GM23248 (cell line): Measurements from ENCODE around the gene ADPRHL1. TPM values are rescaled to one million over a fixed set of nuclear protein-coding genes. Genes with fewer than 3 reads are reported as not detected.
A peak's percentile ranks its signal among the peaks of the same experiment; 100 is the strongest.

Source experiments
- DNase-seq: peaks from one replicate; pipeline ENCODE4 v3.0.0-alpha.2; 2015
- H2AFZ ChIP-seq: fragments of 200-600 bp; sonication (generic); 2 replicates; pipeline ENCODE4 v1.6.1; 2016; ENCODE audit warnings: antibody characterized with exemption
- H3F3A ChIP-seq: fragments of 200-600 bp; sonication (generic); 2 replicates; pipeline ENCODE4 v1.6.1; 2016; ENCODE audit warnings: mild to moderate bottlenecking, antibody characterized with exemption, mixed run types; ENCODE audit not compliant: insufficient read depth
- H3K27ac ChIP-seq: fragments of 200-600 bp; sonication (generic); 2 replicates; pipeline ENCODE4 v1.5.1; 2016; ENCODE audit warnings: mild to moderate bottlenecking
- H3K27me3 ChIP-seq: fragments of 200-600 bp; sonication (generic); replicated peaks from 2 replicates; pipeline ENCODE4 v1.6.1; 2016; ENCODE audit warnings: mild to moderate bottlenecking; ENCODE audit not compliant: insufficient read depth
- H3K36me3 ChIP-seq: fragments of 200-600 bp; sonication (generic); 2 replicates; pipeline ENCODE4 v1.6.1; 2016; ENCODE audit warnings: low read depth, mild to moderate bottlenecking
- H3K4me1 ChIP-seq: fragments of 200-600 bp; sonication (generic); 2 replicates; pipeline ENCODE4 v1.6.1; 2016; ENCODE audit warnings: mild to moderate bottlenecking; ENCODE audit not compliant: insufficient read depth
- H3K4me2 ChIP-seq: fragments of 200-600 bp; sonication (generic); one replicate; pipeline ENCODE4 v1.6.1; 2016; ENCODE audit warnings: mild to moderate bottlenecking; ENCODE audit not compliant: unreplicated experiment
- H3K4me3 ChIP-seq: fragments of 200-600 bp; sonication (generic); 2 replicates; pipeline ENCODE4 v1.5.1; 2016; ENCODE audit warnings: mild to moderate bottlenecking
- H3K79me2 ChIP-seq: fragments of 200-600 bp; sonication (generic); 2 replicates; pipeline ENCODE4 v1.6.1; 2016; ENCODE audit warnings: mild to moderate bottlenecking; ENCODE audit not compliant: insufficient read depth
- H3K9ac ChIP-seq: fragments of 200-600 bp; sonication (generic); 2 replicates; pipeline ENCODE4 v1.6.1; 2016; ENCODE audit warnings: mild to moderate bottlenecking
- H3K9me2 ChIP-seq: fragments of 200-600 bp; sonication (generic); 2 replicates; pipeline ENCODE4 v1.6.1; 2016; ENCODE audit warnings: mixed run types, mild to moderate bottlenecking, moderate library complexity; ENCODE audit not compliant: insufficient read depth
- H3K9me3 ChIP-seq: fragments of 200-600 bp; sonication (generic); one replicate; pipeline ENCODE4 v1.6.1; 2017; ENCODE audit warnings: low read depth
- H4K20me1 ChIP-seq: fragments of 200-600 bp; sonication (generic); 2 replicates; pipeline ENCODE4 v1.6.0; 2016; ENCODE audit not compliant: insufficient read depth
- EZH2 ChIP-seq: fragments of 200-600 bp; sonication (generic); IDR thresholded peaks from 2 replicates; pipeline ENCODE4 v1.6.1; 2018; ENCODE audit warnings: antibody characterized with exemption, mild to moderate bottlenecking; ENCODE audit not compliant: insufficient read depth, poor library complexity, severe bottlenecking
- EZH2phosphoT487 ChIP-seq: fragments of 200-600 bp; sonication (generic); IDR thresholded peaks from 2 replicates; pipeline ENCODE4 v1.6.1; 2018; ENCODE audit warnings: antibody characterized with exemption, moderate library complexity, mild to moderate bottlenecking, low read depth; ENCODE audit not compliant: insufficient read depth
- WGBS, 2 experiments: methylation state at CpG; one replicate each; pipeline ENCODE4 v1.1.6; 2015 to 2017; ENCODE audit warnings: low lambda C conversion rate in 2 of 2, low coverage in 1 of 2; ENCODE audit errors: missing lambda C conversion rate in 2 of 2; 5-methylcytosine and 5-hydroxymethylcytosine counted together
- in situ Hi-C: fragments of 300-500 bp; cut with MboI; formaldehyde crosslinking; loops from 2 replicates; pipeline ENCODE4 v1.15.0; 2020
- polyA plus RNA-seq: library from polyadenylated mRNA; unstranded; fragments of >200 nt; fragmentation: Nextera tagmentation; extraction: Ambion mirVana; gene quantifications from 2 replicates; pipeline ENCODE4 v1.2.1, GENCODE V29; 2016
- total RNA-seq: library from RNA; depleted of rRNA; stranded (reverse); fragments of >200 nt; shearing (Covaris generic); gene quantifications from 2 replicates; pipeline ENCODE4 v1.2.3, GENCODE V29; 2014

Gene ADPRHL1
- total and polyA plus RNA-seq, 2 experiments from 2014 or later: 1.8 to 2.2 TPM

- H3K9me2 ChIP-seq: no peaks in the 10 kb centered on the region
- H3K79me2 ChIP-seq: peaks cover 84% of the 10 kb centered on the region
- H3K27ac ChIP-seq: peak overlapping the region; percentile 90
- no peaks in the 10 kb centered on the region for H3K9me3 ChIP-seq
- H3K4me2 ChIP-seq: peak overlapping the region; percentile 98
- peak overlapping the region; percentile 95 for H3K9ac ChIP-seq
- no peaks in the 10 kb centered on the region for H3K27me3 ChIP-seq
- WGBS, 2 experiments: 2 to 5% methylated on average over 25 to 51 of the region's 54 CpGs
- H3K36me3 ChIP-seq: peaks cover 2% of the 10 kb centered on the region; the same call in 1 of the 2 replicates
- peak overlapping the region; percentile 70 for H2AFZ ChIP-seq
- TF ChIP-seq EZH2 (no peak), EZH2phosphoT487 (no peak)
- peaks cover 45% of the 10 kb centered on the region for H3F3A ChIP-seq
- peak overlapping the region; percentile 89 for H3K4me3 ChIP-seq
- H4K20me1 ChIP-seq: no peaks in the 10 kb centered on the region; the same call in 1 of the 2 replicates
- H3K4me1 ChIP-seq: peaks cover 39% of the 10 kb centered on the region
- in situ Hi-C loops: no loop called here
- DNase-seq: peak; percentile 79
These were observed 36.5 kb upstream of the ADPRHL1 start for GRCh38 chr13:113489549-113490495.

- Histone ChIP-seq H2AFZ (peak overlapping the region; percentile 70), H3K9me3 (no peaks in the 10 kb centered on the region), H3K4me1 (peaks cover 34% of the 10 kb centered on the region), H3K4me2 (peak overlapping the region; percentile 98), H3K9me2 (no peaks in the 10 kb centered on the region), H3K27ac (peak overlapping the region; percentile 90), H4K20me1 (no peaks in the 10 kb centered on the region), H3K27me3 (no peaks in the 10 kb centered on the region), H3K79me2 (peaks cover 84% of the 10 kb centered on the region), H3K4me3 (peak overlapping the region; percentile 89), H3K36me3 (no peaks in the 10 kb centered on the region), H3F3A (peaks cover 38% of the 10 kb centered on the region), H3K9ac (peak overlapping the region; percentile 95)
- no peak for TF ChIP-seq EZH2
- TF ChIP-seq EZH2phosphoT487: no peak
- 8 to 10% methylated on average over 8 of the region's 8 CpGs for WGBS, 2 experiments
- in situ Hi-C loops: no loop called here
- DNase-seq: no peak
These were observed 35.9 kb upstream of the ADPRHL1 start for GRCh38 chr13:113489171-113489548.

- TF ChIP-seq EZH2: no peak
- TF ChIP-seq EZH2phosphoT487: no peak
- peak overlapping the region; percentile 98 for H3K4me2 ChIP-seq
- 72 to 78% methylated on average over 3 of the region's 3 CpGs for WGBS, 2 experiments
- H3K27ac ChIP-seq: no peak overlapping the region
- no peak overlapping the region for H2AFZ ChIP-seq
- peaks cover 26% of the 10 kb centered on the region for H3K4me1 ChIP-seq
- no peaks in the 10 kb centered on the region for H3K36me3 ChIP-seq
- H3K9ac ChIP-seq: peak overlapping the region; percentile 95; the same call in 1 of the 2 replicates
- H4K20me1 ChIP-seq: no peaks in the 10 kb centered on the region
- DNase-seq: no peak
- no peaks in the 10 kb centered on the region for H3K27me3 ChIP-seq
- in situ Hi-C loops: no loop called here
- no peaks in the 10 kb centered on the region for H3K9me2 ChIP-seq
- H3K79me2 ChIP-seq: peaks cover 86% of the 10 kb centered on the region
- H3K9me3 ChIP-seq: no peaks in the 10 kb centered on the region
- 0 out of 2 replicates have a peak overlapping the region, but pooled peaks have one; percentile 89 for H3K4me3 ChIP-seq
- peaks cover 30% of the 10 kb centered on the region for H3F3A ChIP-seq
These were observed 35.0 kb upstream of the ADPRHL1 start for GRCh38 chr13:113488283-113488682.

- H3K9me3 ChIP-seq: no peaks in the 10 kb centered on the region
- H2AFZ ChIP-seq: no peak overlapping the region
- H3K4me1 ChIP-seq: peaks cover 13% of the 10 kb centered on the region
- no peaks in the 10 kb centered on the region for H4K20me1 ChIP-seq
- H3K36me3 ChIP-seq: no peaks in the 10 kb centered on the region
- DNase-seq: no peak
- no peak overlapping the region for H3K27ac ChIP-seq
- H3K9ac ChIP-seq: no peak overlapping the region
- peaks cover 88% of the 10 kb centered on the region for H3K79me2 ChIP-seq
- no peaks in the 10 kb centered on the region for H3K27me3 ChIP-seq
- TF ChIP-seq EZH2 (no peak), EZH2phosphoT487 (no peak)
- no peaks in the 10 kb centered on the region for H3K9me2 ChIP-seq
- peaks cover 16% of the 10 kb centered on the region; the same call in 1 of the 2 replicates for H3F3A ChIP-seq
- H3K4me3 ChIP-seq: no peak overlapping the region
- H3K4me2 ChIP-seq: no peak overlapping the region
- WGBS, 2 experiments: 63% methylated on average over 4 of the region's 4 CpGs
- in situ Hi-C loops: no loop called here
These were observed 33.4 kb upstream of the ADPRHL1 start for GRCh38 chr13:113486698-113487097.
